A549 (cell line): Measurements from ENCODE around the gene SUMF1.

Experiments
- HDAC2 ChIP-seq: fragments of 200-600 bp; sonication (generic); IDR thresholded peaks from 2 replicates; pipeline ENCODE4 v1.6.1; 2016
- JUN ChIP-seq, 2 experiments: fragments of >200 bp; sonication (Bioruptor Twin); formaldehyde crosslinking; IDR thresholded peaks; 2 replicates in 1 of 2; 3 replicates in 1 of 2; pipeline ENCODE4 v1.6.1; 2016 to 2017
- MAFK ChIP-seq: fragments of 450-650 bp; IDR thresholded peaks from 2 replicates; pipeline ENCODE4 v1.6.1; 2014; ENCODE audit not compliant: partially characterized antibody
- MAX ChIP-seq: IDR thresholded peaks from 2 replicates; pipeline ENCODE4 v1.6.1; 2012
- POLR2A ChIP-seq: IDR thresholded peaks from 2 replicates; pipeline ENCODE4 v1.6.1; 2012; ENCODE audit warnings: mild to moderate bottlenecking, low read length
- RAD21 ChIP-seq, 2 experiments: fragments of >200 bp in 1 of 2; sonication (Bioruptor Twin) in 1 of 2; formaldehyde crosslinking in 1 of 2; IDR thresholded peaks in 1 of 2; conservative IDR thresholded peaks in 1 of 2; 2 replicates in 1 of 2; 3 replicates in 1 of 2; pipeline ENCODE4 v1.6.1; 2012 to 2018; ENCODE audit warnings: inconsistent platforms in 1 of 2
- RCOR1 ChIP-seq: fragments of 150-350 bp; IDR thresholded peaks from 2 replicates; pipeline ENCODE4 v1.6.1; 2014; ENCODE audit warnings: antibody characterized with exemption, low read length, low read depth
- REST ChIP-seq: fragments of 200-600 bp; sonication (generic); IDR thresholded peaks from 2 replicates; pipeline ENCODE4 v1.6.1; 2016; ENCODE audit warnings: antibody characterized with exemption, mild to moderate bottlenecking, moderate library complexity
- SMC3 ChIP-seq: fragments of >200 bp; sonication (Bioruptor Twin); formaldehyde crosslinking; IDR thresholded peaks from 3 replicates; pipeline ENCODE4 v1.6.1; 2018; ENCODE audit warnings: inconsistent platforms
- TF ChIP-seq, protein P1 (sequence below): fragments of >200 bp; sonication (Bioruptor Twin); formaldehyde crosslinking; IDR thresholded peaks from 3 replicates; pipeline ENCODE4 v1.5.1; 2016

DNA sequence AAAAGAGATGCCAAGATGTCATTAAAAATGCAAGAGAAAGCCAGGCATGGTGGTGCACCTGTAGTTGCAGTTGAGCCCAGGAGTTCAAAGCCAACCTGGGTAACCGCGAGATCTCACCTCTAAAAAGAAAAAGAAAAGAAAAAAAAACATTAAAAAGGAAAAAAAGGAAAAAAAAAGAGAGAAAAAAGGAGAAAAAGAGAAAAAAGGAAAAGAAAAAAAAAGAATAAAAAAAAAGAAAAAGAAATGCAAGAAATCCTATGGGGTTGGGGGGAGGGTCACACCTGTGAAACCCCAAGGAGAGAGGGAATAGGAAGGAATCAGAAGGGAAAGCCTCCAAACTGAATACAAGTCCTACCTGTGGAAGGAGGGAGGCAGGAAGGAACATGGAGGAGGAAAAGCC lies 5.2 kb upstream of the SUMF1 start:
- no peak for TF ChIP-seq MAFK
- TF ChIP-seq RAD21 (conservative IDR thresholded peaks at IDR 0.05 in 1 of 2, IDR thresholded peaks at IDR 0.05 in 1 of 2), result no peak
- TF ChIP-seq JUN (IDR thresholded peaks at IDR 0.05), result no peak
- no peak for TF ChIP-seq SMC3
- TF ChIP-seq POLR2A, result no peak
- TF ChIP-seq HDAC2, result no peak
- TF ChIP-seq, protein P1, sequence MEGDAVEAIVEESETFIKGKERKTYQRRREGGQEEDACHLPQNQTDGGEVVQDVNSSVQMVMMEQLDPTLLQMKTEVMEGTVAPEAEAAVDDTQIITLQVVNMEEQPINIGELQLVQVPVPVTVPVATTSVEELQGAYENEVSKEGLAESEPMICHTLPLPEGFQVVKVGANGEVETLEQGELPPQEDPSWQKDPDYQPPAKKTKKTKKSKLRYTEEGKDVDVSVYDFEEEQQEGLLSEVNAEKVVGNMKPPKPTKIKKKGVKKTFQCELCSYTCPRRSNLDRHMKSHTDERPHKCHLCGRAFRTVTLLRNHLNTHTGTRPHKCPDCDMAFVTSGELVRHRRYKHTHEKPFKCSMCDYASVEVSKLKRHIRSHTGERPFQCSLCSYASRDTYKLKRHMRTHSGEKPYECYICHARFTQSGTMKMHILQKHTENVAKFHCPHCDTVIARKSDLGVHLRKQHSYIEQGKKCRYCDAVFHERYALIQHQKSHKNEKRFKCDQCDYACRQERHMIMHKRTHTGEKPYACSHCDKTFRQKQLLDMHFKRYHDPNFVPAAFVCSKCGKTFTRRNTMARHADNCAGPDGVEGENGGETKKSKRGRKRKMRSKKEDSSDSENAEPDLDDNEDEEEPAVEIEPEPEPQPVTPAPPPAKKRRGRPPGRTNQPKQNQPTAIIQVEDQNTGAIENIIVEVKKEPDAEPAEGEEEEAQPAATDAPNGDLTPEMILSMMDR, result no peak
- TF ChIP-seq REST, result no peak
- no peak for TF ChIP-seq MAX
- no peak for TF ChIP-seq RCOR1
